ENCODE data around the gene ZSWIM4. TPM values are rescaled to one million over a fixed set of nuclear protein-coding genes. Genes with fewer than 3 reads are reported as not detected.

Gene ZSWIM4
- total RNA-seq, 2 experiments from 2014 or later, result 5.0 to 10.8 TPM

- Histone ChIP-seq H3K27ac (ENCODE audit: low read depth, low read length, poor library complexity, severe bottlenecking) (no peak overlapping the region), H3K36me3 (ENCODE audit: insufficient read depth, low read length) (peaks cover 6% of the 10 kb centered on the region; the same call in 1 of the 2 replicates), H3K9me2 (ENCODE audit: insufficient read depth, low read length) (no peaks in the 10 kb centered on the region), H3K4me1 (ENCODE audit: insufficient read depth, low read length, poor library complexity, severe bottlenecking) (peaks cover 11% of the 10 kb centered on the region), H3K9me3 (ENCODE audit: low read length) (no peaks in the 10 kb centered on the region), H2AFZ (ENCODE audit: low read length) (no peak overlapping the region), H3K4me2 (ENCODE audit: low read length) (no peak overlapping the region), H3K79me2 (ENCODE audit: insufficient read depth, low read depth, low read length) (no peaks in the 10 kb centered on the region), H4K20me1 (ENCODE audit: insufficient read depth, low read length) (no peaks in the 10 kb centered on the region), H3K4me3 (ENCODE audit: low read depth, low read length, poor library complexity, severe bottlenecking) (no peak overlapping the region)
- peak; percentile 11 for DNase-seq (ENCODE audit: low spot score)
- no TSS peak for BruUV-seq (replicated peaks)
- no peak for TF ChIP-seq CTCF (conservative IDR thresholded peaks at IDR 0.05; ENCODE audit: low read length)
- TF ChIP-seq EZH2phosphoT487 (IDR thresholded peaks at IDR 0.05; ENCODE audit: borderline replicate concordance, low read depth, low read length), result no peak
- CTCF ChIA-PET (ENCODE audit: unreplicated experiment), result no interaction called here
- POLR2A ChIA-PET, result no interaction called here
- intact Hi-C loops (cut with micrococcal nuclease; ENCODE audit: unreplicated experiment), result no loop called here
Measured at GRCh38 chr19:13817018-13817614, 21.9 kb downstream of the ZSWIM4 start.

DNA sequence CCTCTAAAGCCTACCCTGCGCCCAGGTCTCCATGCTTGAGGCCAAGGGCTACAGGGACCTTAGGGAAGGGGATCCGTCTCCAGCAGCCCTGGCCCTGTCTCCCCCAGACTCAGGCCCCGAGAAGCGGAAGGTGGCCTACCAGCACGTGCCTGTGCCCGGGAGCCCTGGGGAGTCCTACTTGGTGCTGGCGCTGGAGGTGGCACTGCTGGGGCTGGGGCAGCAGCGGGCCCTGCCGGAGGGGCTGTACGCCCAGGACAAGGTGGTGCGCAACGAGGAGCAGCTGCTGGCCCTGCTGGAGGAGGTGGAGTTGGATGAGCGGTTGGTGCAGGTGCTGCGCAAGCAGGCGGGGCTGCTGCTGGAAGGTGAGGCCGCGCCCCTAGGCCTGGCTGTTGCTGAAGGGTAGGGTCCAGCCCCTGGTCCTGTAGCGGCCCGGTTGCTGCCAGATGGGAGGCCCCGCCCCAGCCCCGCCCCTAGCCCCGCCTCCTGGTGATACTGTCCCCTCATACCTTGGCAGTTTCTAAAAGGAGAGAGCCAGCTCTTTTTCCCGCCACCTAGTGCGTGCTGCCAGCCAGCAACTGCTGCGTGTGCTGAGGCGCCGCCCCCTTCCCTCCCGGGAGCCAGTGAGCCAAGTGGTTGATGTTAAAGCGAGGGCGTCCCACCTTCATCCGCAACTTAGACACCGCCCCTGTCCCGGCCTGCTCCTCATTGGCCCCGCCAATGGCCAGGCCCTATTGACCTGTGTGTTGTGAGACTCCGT, 22.6 kb downstream of the ZSWIM4 start:
- Histone ChIP-seq H3K79me2 (ENCODE audit: insufficient read depth, low read depth, low read length) (no peaks in the 10 kb centered on the region), H3K4me2 (ENCODE audit: low read length) (no peak overlapping the region), H3K4me1 (ENCODE audit: insufficient read depth, low read length, poor library complexity, severe bottlenecking) (peaks cover 18% of the 10 kb centered on the region), H3K27ac (ENCODE audit: low read depth, low read length, poor library complexity, severe bottlenecking) (no peak overlapping the region), H3K9me2 (ENCODE audit: insufficient read depth, low read length) (no peaks in the 10 kb centered on the region), H2AFZ (ENCODE audit: low read length) (no peak overlapping the region), H3K4me3 (ENCODE audit: low read depth, low read length, poor library complexity, severe bottlenecking) (no peak overlapping the region), H3K9me3 (ENCODE audit: low read length) (no peaks in the 10 kb centered on the region), H4K20me1 (ENCODE audit: insufficient read depth, low read length) (no peaks in the 10 kb centered on the region), H3K36me3 (ENCODE audit: insufficient read depth, low read length) (peaks cover 6% of the 10 kb centered on the region; the same call in 1 of the 2 replicates)
- TF ChIP-seq CTCF (conservative IDR thresholded peaks at IDR 0.05; ENCODE audit: low read length) (no peak), EZH2phosphoT487 (IDR thresholded peaks at IDR 0.05; ENCODE audit: borderline replicate concordance, low read depth, low read length) (no peak)
- ChIA-PET POLR2A (interaction anchor here (0.6 kb wide), 1 partner anchor 80 kb away, joined by 3 read pairs; no protein-coding TSS in a partner anchor), CTCF (ENCODE audit: unreplicated experiment) (no interaction called here)
- intact Hi-C loops (cut with micrococcal nuclease; ENCODE audit: unreplicated experiment), result no loop called here
- DNase-seq (ENCODE audit: low spot score), result no peak
- BruUV-seq (replicated peaks), result no TSS peak

- POLR2A ChIA-PET, result no interaction called here
- intact Hi-C loops (cut with micrococcal nuclease; ENCODE audit: unreplicated experiment), result no loop called here
Measured at GRCh38 chr19:13819238-13819637, 24.0 kb downstream of the ZSWIM4 start.

More at GRCh38 chr19:13819238-13819637, 24.0 kb downstream of the ZSWIM4 start:
- Histone ChIP-seq H3K4me3 (ENCODE audit: low read depth, low read length, poor library complexity, severe bottlenecking) (no peak overlapping the region), H4K20me1 (ENCODE audit: insufficient read depth, low read length) (no peaks in the 10 kb centered on the region), H3K36me3 (ENCODE audit: insufficient read depth, low read length) (peaks cover 6% of the 10 kb centered on the region; the same call in 1 of the 2 replicates), H3K4me1 (ENCODE audit: insufficient read depth, low read length, poor library complexity, severe bottlenecking) (peaks cover 26% of the 10 kb centered on the region), H3K79me2 (ENCODE audit: insufficient read depth, low read depth, low read length) (no peaks in the 10 kb centered on the region), H3K27ac (ENCODE audit: low read depth, low read length, poor library complexity, severe bottlenecking) (no peak overlapping the region), H3K4me2 (ENCODE audit: low read length) (no peak overlapping the region), H3K9me2 (ENCODE audit: insufficient read depth, low read length) (no peaks in the 10 kb centered on the region), H2AFZ (ENCODE audit: low read length) (no peak overlapping the region), H3K9me3 (ENCODE audit: low read length) (no peaks in the 10 kb centered on the region)
- CTCF ChIA-PET (ENCODE audit: unreplicated experiment), result no interaction called here
- no peak for DNase-seq (ENCODE audit: low spot score)
- BruUV-seq (replicated peaks), result no TSS peak
- TF ChIP-seq CTCF (conservative IDR thresholded peaks at IDR 0.05; ENCODE audit: low read length), result no peak
- TF ChIP-seq EZH2phosphoT487 (IDR thresholded peaks at IDR 0.05; ENCODE audit: borderline replicate concordance, low read depth, low read length), result no peak
